Body of pancreas (tissue), 4 donors: ENCODE data around the gene GRIK3. TPM values are rescaled to one million over a fixed set of nuclear protein-coding genes. Genes with fewer than 3 reads are reported as not detected.

ENCODE experiments used
- ATAC-seq: fragments of 150-250 bp; one replicate; pipeline ENCODE4 v1.9.1; 2016
- DNase-seq, 4 donors: peaks; one replicate each; pipeline ENCODE4 v3.0.0-alpha.2; 2019
- H3K27ac ChIP-seq, 4 donors: fragments of 200-600 bp; sonication (generic); 1 replicate in 3 of 4; 2 replicates in 1 of 4; pipeline versions ENCODE4 v1.5.1 to v1.6.1; 2016 to 2019; ENCODE audit warnings: mild to moderate bottlenecking in 1 of 4, mixed read lengths in 1 of 4, moderate library complexity in 1 of 4
- H3K27me3 ChIP-seq, 2 donors: fragments of 200-600 bp; sonication (generic); one replicate each; pipeline ENCODE4 v1.6.0; 2016; ENCODE audit warnings: mild to moderate bottlenecking in 1 of 2
- H3K36me3 ChIP-seq, 2 donors: fragments of 200-600 bp; sonication (generic); replicated peaks in 1 of 2; 2 replicates each; pipeline ENCODE4 v1.5.1; 2016; ENCODE audit warnings: low read depth in 2 of 2; ENCODE audit not compliant: insufficient read depth in 1 of 2
- H3K4me1 ChIP-seq: fragments of 200-600 bp; sonication (generic); one replicate; pipeline ENCODE4 v1.6.0; 2016
- H3K4me3 ChIP-seq, 2 donors: fragments of 200-600 bp; sonication (generic); 1 replicate in 1 of 2; 2 replicates in 1 of 2; pipeline ENCODE4 v1.5.1; 2016 to 2019
- H3K9me3 ChIP-seq, 3 donors: fragments of 200-600 bp; sonication (generic); 1 replicate in 2 of 3; 2 replicates in 1 of 3; pipeline ENCODE4 v1.5.1; 2016
- POLR2A ChIP-seq, 3 donors: fragments of 450-650 bp; IDR thresholded peaks; one replicate each; pipeline ENCODE4 v1.6.1; 2016; ENCODE audit warnings: antibody characterized with exemption in 3 of 3, mild to moderate bottlenecking in 2 of 3
- WGBS, 2 donors: methylation state at CpG; one replicate each; pipeline ENCODE4 v1.1.5; 2017; 5-methylcytosine and 5-hydroxymethylcytosine counted together
- intact Hi-C: fragments of 100-400 bp; cut with DNase I; formaldehyde crosslinking; loops from one replicate; pipeline ENCODE4 v1.15.1; 2023
- total RNA-seq, 2 donors: library from RNA; depleted of rRNA; stranded (reverse); fragments of >200 nt; gene quantifications; one replicate each; pipeline ENCODE4 v1.1.0, GENCODE V29; 2016
- TF ChIP-seq, protein P1 (sequence below), 7 experiments: fragments of 450-650 bp in 4 of 7; fragments of 200-600 bp in 3 of 7; sonication (generic) in 3 of 7; IDR thresholded peaks; one replicate each; pipeline ENCODE4 v1.5.1; 2016 to 2019; ENCODE audit warnings: antibody characterized with exemption in 7 of 7

Gene GRIK3
- total RNA-seq, 2 donors from 2014 or later = under 0.01 to 0.99 TPM

DNA sequence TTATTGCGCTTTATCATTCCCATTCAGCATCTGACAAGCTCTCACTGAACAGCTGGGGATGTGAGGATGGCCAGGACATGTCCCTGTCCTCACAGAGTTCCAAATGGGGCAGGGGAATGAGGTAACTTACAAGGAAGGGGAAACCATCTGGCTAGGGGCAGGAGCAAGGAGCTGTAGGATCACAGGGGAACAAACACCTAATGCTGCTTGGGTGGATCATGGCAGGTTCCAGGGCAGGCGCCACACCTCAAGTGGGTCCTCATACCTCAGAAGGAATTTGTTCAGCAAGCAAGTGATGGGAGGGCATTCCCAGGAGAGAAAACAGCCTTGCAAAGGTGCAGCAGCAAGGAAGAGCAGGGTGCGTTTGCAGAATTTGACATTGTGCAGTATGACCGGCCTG, 35.1 kb upstream of the GRIK3 start:
- no peak overlapping the region for H3K4me3 ChIP-seq
- H3K4me1 ChIP-seq = no peaks in the 10 kb centered on the region
- no peak for ATAC-seq
- H3K27me3 ChIP-seq = peaks cover 0 to 3% of the 10 kb centered on the region in 2 donors
- no peak overlapping the region for H3K27ac ChIP-seq
- TF ChIP-seq POLR2A (IDR thresholded peaks at IDR 0.05) = no peak
- TF ChIP-seq, protein P1, sequence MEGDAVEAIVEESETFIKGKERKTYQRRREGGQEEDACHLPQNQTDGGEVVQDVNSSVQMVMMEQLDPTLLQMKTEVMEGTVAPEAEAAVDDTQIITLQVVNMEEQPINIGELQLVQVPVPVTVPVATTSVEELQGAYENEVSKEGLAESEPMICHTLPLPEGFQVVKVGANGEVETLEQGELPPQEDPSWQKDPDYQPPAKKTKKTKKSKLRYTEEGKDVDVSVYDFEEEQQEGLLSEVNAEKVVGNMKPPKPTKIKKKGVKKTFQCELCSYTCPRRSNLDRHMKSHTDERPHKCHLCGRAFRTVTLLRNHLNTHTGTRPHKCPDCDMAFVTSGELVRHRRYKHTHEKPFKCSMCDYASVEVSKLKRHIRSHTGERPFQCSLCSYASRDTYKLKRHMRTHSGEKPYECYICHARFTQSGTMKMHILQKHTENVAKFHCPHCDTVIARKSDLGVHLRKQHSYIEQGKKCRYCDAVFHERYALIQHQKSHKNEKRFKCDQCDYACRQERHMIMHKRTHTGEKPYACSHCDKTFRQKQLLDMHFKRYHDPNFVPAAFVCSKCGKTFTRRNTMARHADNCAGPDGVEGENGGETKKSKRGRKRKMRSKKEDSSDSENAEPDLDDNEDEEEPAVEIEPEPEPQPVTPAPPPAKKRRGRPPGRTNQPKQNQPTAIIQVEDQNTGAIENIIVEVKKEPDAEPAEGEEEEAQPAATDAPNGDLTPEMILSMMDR (IDR thresholded peaks at IDR 0.05) = no peak
- no peaks in the 10 kb centered on the region for H3K9me3 ChIP-seq
- H3K36me3 ChIP-seq = no peaks in the 10 kb centered on the region
- intact Hi-C loops = no loop called here
- no peak for DNase-seq
- 80 to 86% methylated on average over 4 of the region's 4 CpGs for WGBS, 2 donors

DNA sequence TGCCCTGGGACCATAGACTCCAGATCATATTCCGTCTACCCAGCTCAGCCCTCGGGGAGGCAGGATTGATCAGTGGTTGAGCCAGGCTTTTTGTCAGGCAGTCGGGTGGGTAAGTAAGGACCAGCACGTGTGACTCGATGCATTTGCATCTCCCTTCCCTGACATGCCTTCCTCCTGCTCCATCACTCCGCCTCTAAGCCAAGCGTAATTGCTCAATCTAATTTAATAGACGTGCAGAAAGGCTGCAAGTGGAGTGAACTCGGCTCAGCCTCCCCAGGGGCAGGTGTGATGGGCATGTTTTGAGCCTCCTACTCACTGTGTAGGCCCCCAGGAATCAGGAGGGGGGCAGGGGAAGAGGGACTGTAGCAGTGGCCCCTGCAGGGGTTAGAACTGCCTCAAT, 34.6 kb upstream of the GRIK3 start:
- H3K9me3 ChIP-seq = no peaks in the 10 kb centered on the region
- no peaks in the 10 kb centered on the region for H3K36me3 ChIP-seq
- H3K27ac ChIP-seq = no peak overlapping the region
- no peak overlapping the region for H3K4me3 ChIP-seq
- 49 to 51% methylated on average over 9 of the region's 9 CpGs for WGBS, 2 donors
- no peak for DNase-seq
- TF ChIP-seq, protein P1 (IDR thresholded peaks at IDR 0.05) = no peak
- no peak for TF ChIP-seq POLR2A (IDR thresholded peaks at IDR 0.05)
- peaks cover 0 to 4% of the 10 kb centered on the region in 2 donors for H3K27me3 ChIP-seq
- ATAC-seq = no peak
- no peaks in the 10 kb centered on the region for H3K4me1 ChIP-seq
- intact Hi-C loops = no loop called here

DNA sequence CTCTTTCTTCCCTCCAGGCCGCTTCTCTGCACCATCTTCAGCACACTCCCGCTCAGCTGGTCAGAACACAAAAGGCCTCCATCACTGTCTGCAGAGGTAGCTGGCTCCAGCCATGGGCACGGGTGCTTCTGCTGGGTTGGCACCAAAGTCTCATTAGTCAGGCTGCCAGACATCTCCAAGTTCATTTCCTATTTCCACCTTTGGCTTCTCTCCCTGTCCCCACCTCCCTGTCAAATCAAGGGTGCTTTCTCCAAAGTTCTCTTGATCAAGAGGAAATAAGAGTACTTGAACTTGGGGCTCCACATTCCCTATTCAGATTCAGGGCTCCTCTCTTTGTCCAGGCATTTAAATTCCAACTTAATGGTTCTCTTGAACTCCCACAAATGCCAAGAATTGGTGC, 33.9 kb upstream of the GRIK3 start:
- H3K27me3 ChIP-seq = peaks cover 0 to 8% of the 10 kb centered on the region in 2 donors
- ATAC-seq (no peak), DNase-seq (no peak)
- no peaks in the 10 kb centered on the region for H3K36me3 ChIP-seq
- no peak overlapping the region for H3K27ac ChIP-seq
- no peaks in the 10 kb centered on the region for H3K4me1 ChIP-seq
- TF ChIP-seq POLR2A (IDR thresholded peaks at IDR 0.05) = no peak
- TF ChIP-seq, protein P1 (IDR thresholded peaks at IDR 0.05) = no peak
- intact Hi-C loops = no loop called here
- 64 to 66% methylated on average over 3 of the region's 3 CpGs for WGBS, 2 donors
- H3K9me3 ChIP-seq = no peaks in the 10 kb centered on the region
- no peak overlapping the region for H3K4me3 ChIP-seq

DNA sequence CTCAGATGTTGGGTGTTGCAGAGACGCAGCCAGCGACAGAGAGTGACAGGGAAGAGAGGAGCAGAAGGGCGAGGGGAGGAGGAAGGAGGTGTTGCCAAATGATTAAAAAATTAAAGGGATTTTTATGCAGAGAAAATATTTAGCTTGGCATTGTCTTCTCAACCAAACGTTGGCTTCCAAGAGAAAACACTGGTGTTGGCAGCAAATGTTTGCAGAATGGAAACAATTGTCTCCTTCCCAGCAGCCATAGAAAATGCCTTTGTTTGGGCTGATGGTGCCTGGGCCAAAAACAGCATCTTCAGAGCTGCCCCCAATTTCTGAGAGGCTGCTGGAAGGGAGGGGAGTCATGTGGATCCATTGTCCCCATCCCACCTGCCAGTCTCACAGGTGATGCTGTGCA, 29.7 kb upstream of the GRIK3 start:
- no peaks in the 10 kb centered on the region for H3K9me3 ChIP-seq
- no peaks in the 10 kb centered on the region for H3K36me3 ChIP-seq
- H3K27ac ChIP-seq = no peak overlapping the region
- no peak for ATAC-seq
- WGBS, 2 donors = 27 to 29% methylated on average over 4 of the region's 4 CpGs
- H3K27me3 ChIP-seq = peaks cover 0 to 8% of the 10 kb centered on the region in 2 donors
- TF ChIP-seq POLR2A (IDR thresholded peaks at IDR 0.05) = no peak
- TF ChIP-seq, protein P1 (IDR thresholded peaks at IDR 0.05) = no peak
- H3K4me3 ChIP-seq = no peak overlapping the region
- DNase-seq = no peak
- no peaks in the 10 kb centered on the region for H3K4me1 ChIP-seq
- intact Hi-C loops = no loop called here

DNA sequence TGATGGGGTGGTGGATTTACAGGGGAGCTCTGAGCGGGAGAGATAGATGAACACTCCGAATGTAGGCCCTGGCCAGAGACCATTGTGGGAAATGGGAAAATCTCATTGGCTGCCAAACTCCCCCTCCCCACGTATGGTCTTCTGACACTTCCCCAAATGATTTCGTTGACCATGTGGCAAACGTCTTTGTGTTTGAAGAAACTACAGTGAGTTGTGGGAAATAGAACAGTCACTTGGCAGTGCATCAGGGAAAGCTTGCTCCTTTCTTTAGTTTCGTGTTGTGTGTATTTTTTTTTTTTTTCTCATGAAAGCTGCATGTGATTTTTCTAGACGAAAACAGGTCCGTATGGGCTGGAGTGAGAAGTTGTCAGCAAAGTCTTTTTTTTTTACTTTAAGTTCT, 25.0 kb upstream of the GRIK3 start:
- TF ChIP-seq POLR2A (IDR thresholded peaks at IDR 0.05) = no peak
- TF ChIP-seq, protein P1 (IDR thresholded peaks at IDR 0.05) = no peak
- H3K36me3 ChIP-seq = no peaks in the 10 kb centered on the region
- H3K27me3 ChIP-seq = peaks cover 0 to 5% of the 10 kb centered on the region in 2 donors
- no peaks in the 10 kb centered on the region for H3K4me1 ChIP-seq
- no peaks in the 10 kb centered on the region for H3K9me3 ChIP-seq
- no peak overlapping the region for H3K4me3 ChIP-seq
- intact Hi-C loops = no loop called here
- 53 to 58% methylated on average over 8 of the region's 8 CpGs for WGBS, 2 donors
- ATAC-seq (no peak), DNase-seq (no peak)
- no peak overlapping the region for H3K27ac ChIP-seq
